Esophagus mucosa (tissue), 1 donor: Measurements from ENCODE around the gene ANKRD13C. TPM values are rescaled to one million over a fixed set of nuclear protein-coding genes. Genes with fewer than 3 reads are reported as not detected.
"Not testable (repeated sequence)": the region's sequence is repeated elsewhere in the genome, so short reads cannot be mapped to it uniquely, and the experiment has no call there.

ENCODE experiments used
- ATAC-seq: fragments of 200-7000 bp; cut with Tn5 transposase; one replicate; pipeline ENCODE4 v1.9.1; 2020
- total RNA-seq: library from RNA; stranded (reverse); gene quantifications from one replicate; pipeline ENCODE4 v1.2.4, GENCODE V29; 2023
- donor health status: DM: yes; HTN: yes; CAD: no.

The ANKRD13C gene
- total RNA-seq = 11.7 TPM

GRCh38 chr1:70354332-70355110, at the start of gene ANKRD13C:
Gene ANKRD13C (minus strand): TSS chr1:70354722. CDS start chr1:70354408, 314 bp downstream.
- ATAC-seq = peak; percentile 98

GRCh38 chr1:70403759-70404158, 49.2 kb upstream of the ANKRD13C start:
- no peak for ATAC-seq

GRCh38 chr1:70401974-70402373, 47.5 kb upstream of the ANKRD13C start:
- ATAC-seq = no peak

GRCh38 chr1:70400335-70400734, 45.8 kb upstream of the ANKRD13C start:
- ATAC-seq = no peak

GRCh38 chr1:70397013-70397412, 42.5 kb upstream of the ANKRD13C start:
- ATAC-seq = no peak

GRCh38 chr1:70396607-70397006, 42.1 kb upstream of the ANKRD13C start:
- ATAC-seq = no peak

GRCh38 chr1:70392626-70393025, 38.1 kb upstream of the ANKRD13C start:
- no peak for ATAC-seq

GRCh38 chr1:70387507-70387906, 33.0 kb upstream of the ANKRD13C start:
- ATAC-seq = no peak

GRCh38 chr1:70386121-70386520, 31.6 kb upstream of the ANKRD13C start:
- ATAC-seq = no peak

GRCh38 chr1:70385477-70385876, 31.0 kb upstream of the ANKRD13C start:
- ATAC-seq = no peak

GRCh38 chr1:70384542-70384941, 30.0 kb upstream of the ANKRD13C start:
- no peak for ATAC-seq

- ATAC-seq = no peak
These were observed 29.0 kb upstream of the ANKRD13C start for GRCh38 chr1:70383483-70383882.

- no peak for ATAC-seq
These were observed 28.2 kb upstream of the ANKRD13C start for GRCh38 chr1:70382682-70383081.

GRCh38 chr1:70376196-70376595, 21.7 kb upstream of the ANKRD13C start:
- ATAC-seq = no peak

- ATAC-seq = not testable (repeated sequence)
These were observed 19.1 kb upstream of the ANKRD13C start for GRCh38 chr1:70373580-70373979.

GRCh38 chr1:70372426-70372825, 17.9 kb upstream of the ANKRD13C start:
- ATAC-seq = no peak

- ATAC-seq = not testable (repeated sequence)
These were observed 17.1 kb upstream of the ANKRD13C start for GRCh38 chr1:70371586-70371985.

GRCh38 chr1:70367397-70367796, 12.9 kb upstream of the ANKRD13C start:
- peak; percentile 72 for ATAC-seq

GRCh38 chr1:70366997-70367396, 12.5 kb upstream of the ANKRD13C start:
- peak; percentile 47 for ATAC-seq

- not testable (repeated sequence) for ATAC-seq
These were observed 12.0 kb upstream of the ANKRD13C start for GRCh38 chr1:70366425-70366952.

GRCh38 chr1:70364439-70364838, 9.9 kb upstream of the ANKRD13C start:
- ATAC-seq = no peak

- ATAC-seq = no peak
These were observed 7.3 kb upstream of the ANKRD13C start for GRCh38 chr1:70361727-70362398.

GRCh38 chr1:70360321-70360720, 5.8 kb upstream of the ANKRD13C start:
- no peak for ATAC-seq
